Liver (tissue), 9 donors: ENCODE measurements around the gene HERC5. TPM values are rescaled to one million over a fixed set of nuclear protein-coding genes. Genes with fewer than 3 reads are reported as not detected.
A peak's percentile ranks its signal among the peaks of the same experiment; 100 is the strongest.

Experiments used
- DNase-seq: peaks from one replicate; pipeline ENCODE4 v3.0.0-alpha.2; 2017; ENCODE audit warnings: low spot score
- H3K27ac ChIP-seq, 2 donors: one replicate each; pipeline ENCODE4 v1.7.0; 2013; ENCODE audit warnings: inconsistent platforms in 2 of 2, low read length in 2 of 2, control low read depth in 1 of 2, low read depth in 1 of 2, mild to moderate bottlenecking in 1 of 2
- H3K27me3 ChIP-seq, 4 donors: one replicate each; pipeline versions ENCODE4 v1.6.1 to v1.7.0; 2013; ENCODE audit warnings: low read length in 3 of 4, inconsistent platforms in 1 of 4, mild to moderate bottlenecking in 1 of 4, moderate library complexity in 1 of 4; ENCODE audit not compliant: control insufficient read depth in 4 of 4, insufficient read depth in 4 of 4
- H3K36me3 ChIP-seq, 4 donors: one replicate each; pipeline versions ENCODE4 v1.6.1 to v1.7.0; 2013; ENCODE audit warnings: low read length in 3 of 4, mild to moderate bottlenecking in 3 of 4, low read depth in 1 of 4, moderate library complexity in 1 of 4; ENCODE audit not compliant: control insufficient read depth in 4 of 4, insufficient read depth in 3 of 4
- H3K4me1 ChIP-seq, 4 donors: one replicate each; pipeline versions ENCODE4 v1.6.1 to v1.7.0; 2013; ENCODE audit warnings: low read length in 3 of 4, mild to moderate bottlenecking in 3 of 4, moderate library complexity in 1 of 4; ENCODE audit not compliant: control insufficient read depth in 4 of 4, insufficient read depth in 4 of 4
- H3K4me3 ChIP-seq, 3 donors: one replicate each; pipeline versions ENCODE4 v1.6.1 to v1.7.0; 2013; ENCODE audit warnings: low read length in 3 of 3, control low read depth in 1 of 3, low read depth in 1 of 3, mild to moderate bottlenecking in 1 of 3
- H3K9ac ChIP-seq, 2 donors: one replicate each; pipeline ENCODE4 v1.7.0; 2013; ENCODE audit warnings: low read length in 2 of 2, mild to moderate bottlenecking in 2 of 2, moderate library complexity in 2 of 2, control low read depth in 1 of 2, low read depth in 1 of 2
- H3K9me3 ChIP-seq, 4 donors: one replicate each; pipeline versions ENCODE4 v1.6.1 to v1.7.0; 2013; ENCODE audit warnings: low read length in 3 of 4; ENCODE audit not compliant: control insufficient read depth in 4 of 4
- ATF3 ChIP-seq: IDR thresholded peaks from 2 replicates; pipeline ENCODE4 v1.6.1; 2016; ENCODE audit warnings: antibody characterized with exemption
- FOXA1 ChIP-seq: IDR thresholded peaks from 2 replicates; pipeline ENCODE4 v1.6.1; 2016; ENCODE audit warnings: antibody characterized with exemption
- FOXA2 ChIP-seq: IDR thresholded peaks from 2 replicates; pipeline ENCODE4 v1.6.1; 2016; ENCODE audit warnings: antibody characterized with exemption
- GABPA ChIP-seq, 2 donors: IDR thresholded peaks in 1 of 2; conservative IDR thresholded peaks in 1 of 2; 2 replicates each; pipeline ENCODE4 v1.6.1; 2016; ENCODE audit warnings: antibody characterized with exemption in 2 of 2, mild to moderate bottlenecking in 1 of 2, moderate library complexity in 1 of 2
- HNF4A ChIP-seq, 2 donors: conservative IDR thresholded peaks; 2 replicates each; pipeline ENCODE4 v1.6.1; 2016; ENCODE audit warnings: antibody characterized with exemption in 2 of 2, mild to moderate bottlenecking in 2 of 2
- HNF4G ChIP-seq: IDR thresholded peaks from 2 replicates; pipeline ENCODE4 v1.6.1; 2016; ENCODE audit warnings: antibody characterized with exemption
- JUND ChIP-seq, 2 donors: IDR thresholded peaks; 2 replicates each; pipeline ENCODE4 v1.6.1; 2016; ENCODE audit warnings: antibody characterized with exemption in 2 of 2
- MAX ChIP-seq: IDR thresholded peaks from 2 replicates; pipeline ENCODE4 v1.6.1; 2016; ENCODE audit warnings: antibody characterized with exemption
- NR2F2 ChIP-seq: IDR thresholded peaks from 2 replicates; pipeline ENCODE4 v1.6.1; 2016; ENCODE audit warnings: antibody characterized with exemption
- RAD21 ChIP-seq, 2 donors: IDR thresholded peaks; 2 replicates each; pipeline ENCODE4 v1.6.1; 2016; ENCODE audit warnings: antibody characterized with exemption in 2 of 2, mild to moderate bottlenecking in 2 of 2
- RXRA ChIP-seq, 2 donors: IDR thresholded peaks; 2 replicates each; pipeline ENCODE4 v1.6.1; 2017 to 2018; ENCODE audit warnings: antibody characterized with exemption in 2 of 2, mild to moderate bottlenecking in 1 of 2
- SP1 ChIP-seq: IDR thresholded peaks from 2 replicates; pipeline ENCODE4 v1.6.1; 2018; ENCODE audit warnings: antibody characterized with exemption, mild to moderate bottlenecking
- TAF1 ChIP-seq: conservative IDR thresholded peaks from 2 replicates; pipeline ENCODE4 v1.6.1; 2016; ENCODE audit warnings: antibody characterized with exemption, mild to moderate bottlenecking
- ZBTB33 ChIP-seq: IDR thresholded peaks from 2 replicates; pipeline ENCODE4 v1.6.1; 2016; ENCODE audit warnings: antibody characterized with exemption
- WGBS: extraction: QIAGEN DNeasy Blood & Tissue Kit; methylation state at CpG from one replicate; pipeline ENCODE4 v1.1.7; 2013; 5-methylcytosine and 5-hydroxymethylcytosine counted together
- polyA plus RNA-seq, 2 donors: library from polyadenylated mRNA; stranded (reverse) in 1 of 2; unstranded in 1 of 2; fragments of 200-250 nt in 1 of 2; fragments of >200 nt in 1 of 2; fragmentation: Nextera tagmentation in 1 of 2; extraction: Ambion mirVana in 1 of 2; gene quantifications; one replicate each; pipeline versions ENCODE4 v1.2.1 to v1.2.3, GENCODE V29; 2013 to 2015
- total RNA-seq, 2 donors: library from RNA; depleted of rRNA; stranded (reverse); fragments of >200 nt; gene quantifications; one replicate each; pipeline ENCODE4 v1.2.3, GENCODE V29; 2014
- TF ChIP-seq, protein P1 (sequence below): fragments of 150-350 bp; IDR thresholded peaks from 2 replicates; pipeline ENCODE4 v1.5.1; 2017; ENCODE audit warnings: improper control_type of control experiment, low read depth, low read length; ENCODE audit not compliant: missing input control
- TF ChIP-seq, protein P2 (sequence below): IDR thresholded peaks from 2 replicates; pipeline ENCODE4 v1.6.1; 2016; ENCODE audit warnings: antibody characterized with exemption, mild to moderate bottlenecking
- donor health status: healthy.
- donor health status: healthy.
- donor health status: healthy.
- donor health status: healthy.
- donor health status: healthy.

Gene HERC5
- total and polyA plus RNA-seq, 4 donors: 1.5 to 5.0 (median 2.9) TPM

DNA sequence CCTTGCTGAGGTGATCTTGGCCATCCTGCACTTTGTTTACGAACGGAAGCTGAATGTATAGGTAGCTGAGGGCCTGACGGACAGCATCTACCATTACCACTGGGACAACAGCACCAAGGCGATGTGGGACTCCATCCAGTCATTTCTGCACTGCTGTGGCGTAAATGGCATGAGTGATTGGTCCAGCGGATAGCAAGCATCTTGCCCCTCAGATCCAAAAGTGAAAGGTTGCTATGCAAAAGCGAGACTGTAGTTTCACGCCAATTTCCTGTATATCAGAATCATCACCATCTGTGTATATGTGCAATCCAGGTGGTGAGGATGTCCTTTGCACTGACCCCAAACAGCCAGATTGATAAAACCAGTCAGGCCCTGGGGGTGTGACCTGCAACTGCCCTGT, 70.9 kb downstream of the HERC5 start:
- TF ChIP-seq, protein P1, sequence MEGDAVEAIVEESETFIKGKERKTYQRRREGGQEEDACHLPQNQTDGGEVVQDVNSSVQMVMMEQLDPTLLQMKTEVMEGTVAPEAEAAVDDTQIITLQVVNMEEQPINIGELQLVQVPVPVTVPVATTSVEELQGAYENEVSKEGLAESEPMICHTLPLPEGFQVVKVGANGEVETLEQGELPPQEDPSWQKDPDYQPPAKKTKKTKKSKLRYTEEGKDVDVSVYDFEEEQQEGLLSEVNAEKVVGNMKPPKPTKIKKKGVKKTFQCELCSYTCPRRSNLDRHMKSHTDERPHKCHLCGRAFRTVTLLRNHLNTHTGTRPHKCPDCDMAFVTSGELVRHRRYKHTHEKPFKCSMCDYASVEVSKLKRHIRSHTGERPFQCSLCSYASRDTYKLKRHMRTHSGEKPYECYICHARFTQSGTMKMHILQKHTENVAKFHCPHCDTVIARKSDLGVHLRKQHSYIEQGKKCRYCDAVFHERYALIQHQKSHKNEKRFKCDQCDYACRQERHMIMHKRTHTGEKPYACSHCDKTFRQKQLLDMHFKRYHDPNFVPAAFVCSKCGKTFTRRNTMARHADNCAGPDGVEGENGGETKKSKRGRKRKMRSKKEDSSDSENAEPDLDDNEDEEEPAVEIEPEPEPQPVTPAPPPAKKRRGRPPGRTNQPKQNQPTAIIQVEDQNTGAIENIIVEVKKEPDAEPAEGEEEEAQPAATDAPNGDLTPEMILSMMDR: no peak
- no peak for TF ChIP-seq GABPA (IDR thresholded peaks at IDR 0.05 in 1 of 2, conservative IDR thresholded peaks at IDR 0.05 in 1 of 2)
- TF ChIP-seq, protein P2, sequence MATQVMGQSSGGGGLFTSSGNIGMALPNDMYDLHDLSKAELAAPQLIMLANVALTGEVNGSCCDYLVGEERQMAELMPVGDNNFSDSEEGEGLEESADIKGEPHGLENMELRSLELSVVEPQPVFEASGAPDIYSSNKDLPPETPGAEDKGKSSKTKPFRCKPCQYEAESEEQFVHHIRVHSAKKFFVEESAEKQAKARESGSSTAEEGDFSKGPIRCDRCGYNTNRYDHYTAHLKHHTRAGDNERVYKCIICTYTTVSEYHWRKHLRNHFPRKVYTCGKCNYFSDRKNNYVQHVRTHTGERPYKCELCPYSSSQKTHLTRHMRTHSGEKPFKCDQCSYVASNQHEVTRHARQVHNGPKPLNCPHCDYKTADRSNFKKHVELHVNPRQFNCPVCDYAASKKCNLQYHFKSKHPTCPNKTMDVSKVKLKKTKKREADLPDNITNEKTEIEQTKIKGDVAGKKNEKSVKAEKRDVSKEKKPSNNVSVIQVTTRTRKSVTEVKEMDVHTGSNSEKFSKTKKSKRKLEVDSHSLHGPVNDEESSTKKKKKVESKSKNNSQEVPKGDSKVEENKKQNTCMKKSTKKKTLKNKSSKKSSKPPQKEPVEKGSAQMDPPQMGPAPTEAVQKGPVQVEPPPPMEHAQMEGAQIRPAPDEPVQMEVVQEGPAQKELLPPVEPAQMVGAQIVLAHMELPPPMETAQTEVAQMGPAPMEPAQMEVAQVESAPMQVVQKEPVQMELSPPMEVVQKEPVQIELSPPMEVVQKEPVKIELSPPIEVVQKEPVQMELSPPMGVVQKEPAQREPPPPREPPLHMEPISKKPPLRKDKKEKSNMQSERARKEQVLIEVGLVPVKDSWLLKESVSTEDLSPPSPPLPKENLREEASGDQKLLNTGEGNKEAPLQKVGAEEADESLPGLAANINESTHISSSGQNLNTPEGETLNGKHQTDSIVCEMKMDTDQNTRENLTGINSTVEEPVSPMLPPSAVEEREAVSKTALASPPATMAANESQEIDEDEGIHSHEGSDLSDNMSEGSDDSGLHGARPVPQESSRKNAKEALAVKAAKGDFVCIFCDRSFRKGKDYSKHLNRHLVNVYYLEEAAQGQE: no peak
- no peak for TF ChIP-seq NR2F2
- TF ChIP-seq HNF4A (conservative IDR thresholded peaks at IDR 0.05): no peak
- TF ChIP-seq MAX: no peak
- TF ChIP-seq FOXA2: no peak
- TF ChIP-seq RAD21 (IDR thresholded peaks at IDR 0.05): no peak
- TF ChIP-seq FOXA1: no peak
- no peak overlapping the region for H3K4me3 ChIP-seq
- no peaks in the 10 kb centered on the region for H3K9me3 ChIP-seq
- H3K9ac ChIP-seq: no peak overlapping the region
- no peaks in the 10 kb centered on the region for H3K27me3 ChIP-seq
- DNase-seq: no peak
- peaks cover 4 to 12% (median 7%) of the 10 kb centered on the region in 4 donors for H3K4me1 ChIP-seq
- H3K27ac ChIP-seq: no peak overlapping the region
- 91% methylated on average over 8 of the region's 8 CpGs for WGBS
- H3K36me3 ChIP-seq: no peaks in the 10 kb centered on the region

- no peaks in the 10 kb centered on the region for H3K36me3 ChIP-seq
Measured at GRCh38 chr4:88528861-88529260, 71.9 kb downstream of the HERC5 start.

GRCh38 chr4:88531549-88531948, 74.6 kb downstream of the HERC5 start:
- 83% methylated on average over 3 of the region's 3 CpGs for WGBS
- TF ChIP-seq NR2F2 (no peak), TAF1 (no peak), JUND (IDR thresholded peaks at IDR 0.05) (no peak), RXRA (IDR thresholded peaks at IDR 0.05) (no peak), FOXA2 (no peak), HNF4G (no peak), ATF3 (no peak), ZBTB33 (no peak), RAD21 (IDR thresholded peaks at IDR 0.05) (no peak), SP1 (no peak)
- TF ChIP-seq, protein P1: no peak

More at GRCh38 chr4:88528861-88529260, 71.9 kb downstream of the HERC5 start:
- Histone ChIP-seq H3K4me1 (peaks cover 4 to 11% (median 7%) of the 10 kb centered on the region in 4 donors), H3K4me3 (no peak overlapping the region), H3K27ac (no peak overlapping the region), H3K9me3 (no peaks in the 10 kb centered on the region), H3K27me3 (no peaks in the 10 kb centered on the region), H3K9ac (no peak overlapping the region)
- DNase-seq: no peak
- WGBS: 96% methylated on average over 3 of the region's 3 CpGs
- TF ChIP-seq MAX: no peak
- TF ChIP-seq RAD21 (IDR thresholded peaks at IDR 0.05): peak in 1 of 2 donors; percentile 39

More at GRCh38 chr4:88531549-88531948, 74.6 kb downstream of the HERC5 start:
- H3K27ac ChIP-seq: no peak overlapping the region
- no peaks in the 10 kb centered on the region for H3K9me3 ChIP-seq
- H3K4me3 ChIP-seq: no peak overlapping the region
- DNase-seq: no peak
- no peaks in the 10 kb centered on the region for H3K36me3 ChIP-seq
- H3K27me3 ChIP-seq: no peaks in the 10 kb centered on the region
- no peak overlapping the region for H3K9ac ChIP-seq
- H3K4me1 ChIP-seq: no peaks in the 10 kb centered on the region
